ENCODE data around the gene IZUMO2. TPM values are rescaled to one million over a fixed set of nuclear protein-coding genes. Genes with fewer than 3 reads are reported as not detected.
A peak's percentile ranks its signal among the peaks of the same experiment; 100 is the strongest.

The IZUMO2 gene
- total and polyA plus RNA-seq, 9 of the 15 experiments (the other 6 are each of a cell fraction or from before 2014, with no cell fraction given), result not detected

- FAIRE-seq, result peak; percentile 92
- H3K4me3 ChIP-seq, result peak overlapping the region; percentile 48
- H3K9me1 ChIP-seq (ENCODE audit: control insufficient read depth, insufficient read depth, low read length), result no peaks in the 10 kb centered on the region
- in situ Hi-C loops (cut with MboI), result no loop called here
- DNase-seq (ENCODE audit: extremely low read depth in 1 of 4, low spot score in 3 of 4), result peak; percentile 84 to 90 (median 88)
- intact Hi-C loops (cut with micrococcal nuclease), result no loop called here
- CTCF ChIA-PET (ENCODE audit: low intra/inter-chr PET ratio), result interaction anchor here (0.6 to 1.5 kb wide), 4 partner anchors 180 to 371 kb away, joined by 3 to 5 read pairs (median 4); no protein-coding TSS in a partner anchor
- no peaks in the 10 kb centered on the region for H3K36me3 ChIP-seq (ENCODE audit: control insufficient read depth, insufficient read depth, low read length)
- H3K4me1 ChIP-seq (replicated peaks in 1 of 2; ENCODE audit: control insufficient read depth in 2 of 2, insufficient read depth in 2 of 2, low read length in 2 of 2), result peaks cover 0 to 7% of the 10 kb centered on the region in 2 experiments; a peak in 2 of 5 replicates
- POLR2A ChIA-PET, result interaction anchor here (0.5 to 1.0 kb wide), 3 partner anchors 53 to 657 kb away, joined by 3 read pairs; partner anchors contain the start of gene KCNC3
- no TSS peak for BruUV-seq (replicated peaks)
- H4K20me1 ChIP-seq (replicated peaks; ENCODE audit: control insufficient read depth, insufficient read depth, low read length), result no peaks in the 10 kb centered on the region
- H2AFZ ChIP-seq (ENCODE audit: low read depth, low read length), result peak overlapping the region; percentile 91
- WGBS (ENCODE audit: insufficient coverage, low coverage, missing lambda C conversion rate), result under 1% methylated on average over 51 of the region's 52 CpGs
- H3K79me2 ChIP-seq (ENCODE audit: control insufficient read depth, insufficient read depth, low read length), result no peaks in the 10 kb centered on the region
- H3K27ac ChIP-seq (ENCODE audit: extremely low read depth, low read depth, low read length), result no peak overlapping the region
- 0 out of 2 replicates have a peak, but pooled peaks cover 2% of the 10 kb centered on the region for H3K9me3 ChIP-seq (replicated peaks; ENCODE audit: control insufficient read depth, insufficient read depth, low read depth, low read length)
- ATAC-seq, result peak; percentile 98
- H3K27me3 ChIP-seq (ENCODE audit: control insufficient read depth in 2 of 2, insufficient read depth in 2 of 2, low read length in 2 of 2), result peaks cover 2 to 11% of the 10 kb centered on the region in 2 experiments; a peak in 1 of 5 replicates
- H3K9ac ChIP-seq (ENCODE audit: insufficient read depth in 1 of 2, low read depth in 2 of 2, low read length in 2 of 2), result peak overlapping the region; percentile 18 to 89; a peak in 3 of 4 replicates
- H3K4me2 ChIP-seq (ENCODE audit: insufficient read depth, low read length), result peak overlapping the region; percentile 82
- no peak for TF ChIP-seq E2F3 (CRISPR knock-in tag; IDR thresholded peaks at IDR 0.05)
- TF ChIP-seq ILF3 (IDR thresholded peaks at IDR 0.05; ENCODE audit: borderline replicate concordance), result no peak
- TF ChIP-seq TOE1 (IDR thresholded peaks at IDR 0.05; ENCODE audit: borderline replicate concordance), result peak; percentile 57; the same call in 1 of the 2 replicates
- TF ChIP-seq TOE1 (CRISPR knock-in tag; IDR thresholded peaks at IDR 0.05; ENCODE audit: borderline replicate concordance, low read depth), result no peak
- no peak for TF ChIP-seq RBM34 (IDR thresholded peaks at IDR 0.05; ENCODE audit: borderline replicate concordance, insufficient read depth, low read length)
- peak; percentile 41; the same call in 1 of the 2 replicates for TF ChIP-seq EGR1 (conservative IDR thresholded peaks at IDR 0.05)
- 0 out of 2 replicates have a peak, but pooled peaks have one; percentile 74 for TF ChIP-seq ZNF584 (CRISPR knock-in tag; IDR thresholded peaks at IDR 0.05; ENCODE audit: low read depth)
- TF ChIP-seq GTF2E2 (tag; IDR thresholded peaks at IDR 0.05), result no peak
- no peak for TF ChIP-seq ZNF384 (IDR thresholded peaks at IDR 0.05; ENCODE audit: low read depth, low read length)
- TF ChIP-seq POU5F1 (IDR thresholded peaks at IDR 0.05; ENCODE audit: borderline replicate concordance, low read depth, low read length, partially characterized antibody), result peak; percentile 36
- TF ChIP-seq SMARCE1 (IDR thresholded peaks at IDR 0.05), result peak; percentile 65; the same call in 1 of the 2 replicates
- TF ChIP-seq POLR2B (IDR thresholded peaks at IDR 0.05; ENCODE audit: low read depth, partially characterized antibody), result no peak
- no peak for TF ChIP-seq CBFB (CRISPR knock-in tag; IDR thresholded peaks at IDR 0.05)
- TF ChIP-seq MBD2 (IDR thresholded peaks at IDR 0.05; ENCODE audit: borderline replicate concordance, low read depth), result peak; percentile 81
- TF ChIP-seq CXXC5 (CRISPR knock-in tag; IDR thresholded peaks at IDR 0.05), result 0 out of 2 replicates have a peak, but pooled peaks have one; percentile 18
- peak; percentile 54 for TF ChIP-seq GABPB1 (CRISPR knock-in tag; IDR thresholded peaks at IDR 0.05)
- peak in 1 of 3 experiments; percentile 79; a peak in 2 of 6 replicates for TF ChIP-seq ZBTB11 (CRISPR knock-in tag; IDR thresholded peaks at IDR 0.05)
- no peak for TF ChIP-seq SMARCB1 (IDR thresholded peaks at IDR 0.05; ENCODE audit: insufficient read length, low read depth)
Observed at GRCh38 chr19:50147462-50148423, 15.3 kb downstream of the IZUMO2 start.
